Activated B cell treated with CpG ODN at 0.5 μM for 24 hours (primary cell): ENCODE data around the gene CARD10. TPM values are rescaled to one million over a fixed set of nuclear protein-coding genes. Genes with fewer than 3 reads are reported as not detected.

Experiments
- ATAC-seq: fragments of 200-7000 bp; cut with Tn5 transposase; one replicate; pipeline ENCODE4 v1.10.0; 2021; ENCODE audit warnings: low read depth, mild to moderate bottlenecking, moderate library complexity
- CTCF ChIA-PET: fragments of 350-600 bp; sonication (Branson Sonifier 250); formaldehyde crosslinking; loops from one replicate; lab custom pipeline; 2021; ENCODE audit warnings: antibody characterized with exemption; lab: Charles Lee
- POLR2A ChIA-PET: fragments of 350-600 bp; sonication (Branson Sonifier 250); formaldehyde crosslinking; loops from one replicate; lab custom pipeline; 2021; ENCODE audit warnings: antibody characterized with exemption; lab: Charles Lee
- DNase-seq: peaks from one replicate; pipeline ENCODE4 v3.0.0; 2022
- H3K27ac Mint-ChIP-seq: one replicate; pipeline ENCODE4 v1.8.0; 2020; ENCODE audit warnings: mixed read lengths
- H3K27me3 Mint-ChIP-seq: one replicate; pipeline ENCODE4 v1.8.0; 2021; ENCODE audit warnings: mixed read lengths
- H3K36me3 Mint-ChIP-seq: one replicate; pipeline ENCODE4 v1.8.0; 2021; ENCODE audit warnings: low read depth, mixed read lengths
- H3K4me1 Mint-ChIP-seq: one replicate; pipeline ENCODE4 v1.8.0; 2021; ENCODE audit warnings: mixed read lengths
- H3K4me3 Mint-ChIP-seq: one replicate; pipeline ENCODE4 v1.8.0; 2020; ENCODE audit warnings: mild to moderate bottlenecking, mixed read lengths
- H3K9me3 Mint-ChIP-seq: one replicate; pipeline ENCODE4 v1.8.0; 2020; ENCODE audit warnings: mixed read lengths
- intact Hi-C: fragments of 100-400 bp; cut with micrococcal nuclease; formaldehyde crosslinking; loops from one replicate; pipeline ENCODE4 v1.15.1; 2024
- total RNA-seq: library from RNA; stranded (reverse); gene quantifications from 2 replicates; pipeline ENCODE4 v1.2.3, GENCODE V29; 2022
- TF ChIP-seq, protein P1 (sequence below): fragments of 200-600 bp; IDR thresholded peaks from one replicate; pipeline ENCODE4 v1.8.0; 2022; ENCODE audit warnings: antibody characterized with exemption, mild to moderate bottlenecking

Gene CARD10
- total RNA-seq, 1 donor from 2014 or later = not detected

DNA sequence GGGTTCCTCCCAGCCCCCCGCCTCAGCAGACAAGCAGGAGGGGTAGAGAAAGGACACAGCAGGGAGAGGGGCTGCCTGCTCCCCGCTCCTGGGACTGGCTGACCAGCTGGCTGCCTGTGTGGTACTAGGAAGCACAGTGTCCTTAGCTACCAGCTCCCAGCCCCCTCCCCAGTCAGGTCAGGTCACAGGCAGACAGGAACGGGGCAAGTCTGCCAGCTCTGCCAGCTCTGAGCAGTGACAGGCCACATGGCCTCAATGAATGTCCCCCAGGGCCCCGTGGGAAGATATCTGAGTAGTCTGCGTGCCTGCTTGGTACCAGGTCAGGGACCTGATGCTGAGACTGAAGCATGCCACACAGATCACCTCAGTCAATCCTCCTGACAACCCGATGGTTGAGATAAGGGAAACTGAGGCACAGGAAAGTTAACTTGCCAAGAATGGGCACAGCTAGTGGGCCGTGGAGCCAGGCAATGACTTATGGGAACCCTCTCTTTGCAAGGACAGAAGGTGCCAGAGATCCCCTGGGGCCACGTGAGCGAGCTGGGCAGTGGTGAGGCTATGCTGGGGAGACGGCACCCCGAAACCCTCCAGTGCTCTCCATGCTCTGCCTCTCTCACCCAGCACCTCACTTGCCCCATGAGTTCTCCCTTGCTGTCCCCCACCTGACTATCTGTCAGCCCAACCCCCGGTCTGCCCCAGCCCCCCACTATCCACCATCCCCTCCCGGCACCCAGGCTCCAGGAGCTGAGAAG, 19.2 kb downstream of the CARD10 start:
- ChIA-PET POLR2A (interaction anchor here (0.6 kb wide), 1 partner anchor 65 kb away, joined by 6 read pairs; no protein-coding TSS in a partner anchor), CTCF (interaction anchor here (0.9 to 4.9 kb wide), 2 partner anchors 9 to 28 kb away, joined by 3 to 28 read pairs; no protein-coding TSS in a partner anchor)
- Mint-ChIP-seq H3K4me1 (peaks cover 6% of the 10 kb centered on the region), H3K4me3 (no peak overlapping the region), H3K36me3 (no peaks in the 10 kb centered on the region), H3K27ac (no peak overlapping the region), H3K27me3 (peaks cover 29% of the 10 kb centered on the region), H3K9me3 (no peaks in the 10 kb centered on the region)
- TF ChIP-seq, protein P1, sequence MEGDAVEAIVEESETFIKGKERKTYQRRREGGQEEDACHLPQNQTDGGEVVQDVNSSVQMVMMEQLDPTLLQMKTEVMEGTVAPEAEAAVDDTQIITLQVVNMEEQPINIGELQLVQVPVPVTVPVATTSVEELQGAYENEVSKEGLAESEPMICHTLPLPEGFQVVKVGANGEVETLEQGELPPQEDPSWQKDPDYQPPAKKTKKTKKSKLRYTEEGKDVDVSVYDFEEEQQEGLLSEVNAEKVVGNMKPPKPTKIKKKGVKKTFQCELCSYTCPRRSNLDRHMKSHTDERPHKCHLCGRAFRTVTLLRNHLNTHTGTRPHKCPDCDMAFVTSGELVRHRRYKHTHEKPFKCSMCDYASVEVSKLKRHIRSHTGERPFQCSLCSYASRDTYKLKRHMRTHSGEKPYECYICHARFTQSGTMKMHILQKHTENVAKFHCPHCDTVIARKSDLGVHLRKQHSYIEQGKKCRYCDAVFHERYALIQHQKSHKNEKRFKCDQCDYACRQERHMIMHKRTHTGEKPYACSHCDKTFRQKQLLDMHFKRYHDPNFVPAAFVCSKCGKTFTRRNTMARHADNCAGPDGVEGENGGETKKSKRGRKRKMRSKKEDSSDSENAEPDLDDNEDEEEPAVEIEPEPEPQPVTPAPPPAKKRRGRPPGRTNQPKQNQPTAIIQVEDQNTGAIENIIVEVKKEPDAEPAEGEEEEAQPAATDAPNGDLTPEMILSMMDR = no peak
- ATAC-seq (no peak), DNase-seq (no peak)
- intact Hi-C loops = no loop called here

GRCh38 chr22:37499027-37499707, 20.0 kb downstream of the CARD10 start:
- no peak overlapping the region for H3K4me3 Mint-ChIP-seq
- H3K27me3 Mint-ChIP-seq = peaks cover 26% of the 10 kb centered on the region
- TF ChIP-seq, protein P1 = no peak
- H3K27ac Mint-ChIP-seq = no peak overlapping the region
- intact Hi-C loops = no loop called here
- no peaks in the 10 kb centered on the region for H3K36me3 Mint-ChIP-seq
- H3K9me3 Mint-ChIP-seq = no peaks in the 10 kb centered on the region
- no peak for DNase-seq
- ChIA-PET CTCF (interaction anchor here (1.9 to 4.9 kb wide), 2 partner anchors 27 to 182 kb away, joined by 5 to 28 read pairs; no protein-coding TSS in a partner anchor), POLR2A (no interaction called here)
- peaks cover 6% of the 10 kb centered on the region for H3K4me1 Mint-ChIP-seq
- ATAC-seq = no peak

DNA sequence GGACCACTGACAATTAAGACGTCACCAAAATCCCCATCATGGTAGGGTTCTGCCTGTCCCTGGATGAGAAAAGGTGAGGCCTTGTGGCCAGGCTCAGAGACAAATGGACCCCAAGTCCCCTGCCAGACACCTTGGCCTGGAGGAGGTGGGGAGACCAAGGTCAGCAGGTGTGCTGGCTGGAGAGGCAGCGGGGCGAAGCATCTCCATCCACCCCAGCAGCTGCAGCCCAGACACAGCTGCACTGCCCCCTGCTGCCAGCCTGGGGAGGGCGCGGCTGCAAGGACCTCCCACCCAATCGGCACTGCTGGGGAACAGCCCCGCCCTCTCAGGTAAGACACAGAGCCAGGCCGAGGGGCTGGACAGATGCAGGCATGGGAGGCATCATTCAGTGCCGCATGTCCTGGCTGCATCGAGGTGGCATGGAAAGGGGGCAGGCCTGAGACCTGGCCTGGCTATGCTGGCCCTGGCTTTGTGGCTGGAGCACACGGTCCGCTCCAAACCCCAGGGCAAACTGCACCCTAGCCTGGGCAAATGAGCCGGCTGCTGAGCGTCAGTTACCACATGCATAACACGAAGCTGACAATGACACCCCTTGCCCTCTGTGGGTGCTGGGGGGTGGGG, 20.8 kb downstream of the CARD10 start:
- ChIA-PET CTCF (interaction anchor here (1.3 to 4.9 kb wide), 4 partner anchors 12 to 182 kb away, joined by 5 to 28 read pairs (median 6); partner anchors contain the start of gene MFNG), POLR2A (no interaction called here)
- Mint-ChIP-seq H3K4me3 (no peak overlapping the region), H3K27ac (no peak overlapping the region), H3K4me1 (peaks cover 6% of the 10 kb centered on the region), H3K9me3 (no peaks in the 10 kb centered on the region), H3K36me3 (no peaks in the 10 kb centered on the region), H3K27me3 (peaks cover 26% of the 10 kb centered on the region)
- ATAC-seq (peak; percentile 100), DNase-seq (peak; percentile 64)
- TF ChIP-seq, protein P1 = no peak
- intact Hi-C loops = loop anchor here (1.0 kb wide), 4 partner anchors 26 to 231 kb away; no protein-coding TSS in a partner anchor

DNA sequence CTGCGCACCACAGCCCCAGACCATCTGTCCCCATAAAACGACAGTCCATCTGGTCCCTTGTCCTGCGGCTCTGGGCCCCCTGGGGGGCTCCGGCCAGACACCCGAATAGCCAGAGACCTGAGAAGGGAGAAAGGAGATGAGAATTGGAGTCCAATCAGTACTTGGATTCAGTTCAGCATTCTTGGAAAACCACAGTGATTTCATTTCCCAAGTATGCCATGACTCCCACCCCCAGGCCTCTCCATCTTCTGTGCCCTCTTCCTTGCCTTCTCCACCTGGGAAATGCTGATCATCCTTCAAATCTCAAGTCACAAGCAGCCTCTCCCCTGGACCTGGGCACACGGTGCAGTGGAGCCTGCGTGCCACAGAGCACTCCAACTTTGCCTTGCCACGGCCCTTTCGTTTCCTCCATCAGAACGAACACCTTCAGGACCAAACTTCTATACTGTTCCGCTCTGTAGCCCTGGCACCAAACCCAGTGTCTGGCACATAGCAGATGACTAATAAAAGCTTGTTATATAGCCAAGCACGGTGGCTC, 22.1 kb downstream of the CARD10 start:
- TF ChIP-seq, protein P1 = no peak
- intact Hi-C loops = no loop called here
- Mint-ChIP-seq H3K27me3 (peaks cover 26% of the 10 kb centered on the region), H3K4me3 (no peak overlapping the region), H3K4me1 (peaks cover 13% of the 10 kb centered on the region), H3K9me3 (no peaks in the 10 kb centered on the region), H3K36me3 (no peaks in the 10 kb centered on the region), H3K27ac (no peak overlapping the region)
- DNase-seq = no peak
- ChIA-PET CTCF (interaction anchor here (1.2 to 4.9 kb wide), 6 partner anchors 10 to 181 kb away, joined by 3 to 28 read pairs (median 5); partner anchors contain the start of gene MFNG), POLR2A (interaction anchor here (0.8 kb wide), 1 partner anchor 32 kb away, joined by 3 read pairs; no protein-coding TSS in a partner anchor)
- ATAC-seq = no peak
